Activated CD4-positive, CD25-positive, alpha-beta regulatory T cell treated with anti-CD3 and anti-CD28 coated beads, Interleukin-2, amount 50 U/mL, for 72 hours (primary cell): ENCODE measurements around the gene RNF19B.
"Not testable (repeated sequence)": the region's sequence is repeated elsewhere in the genome, so short reads cannot be mapped to it uniquely, and the experiment has no call there.

Experiments
- DNase-seq: peaks from one replicate; pipeline ENCODE4 v3.0.0; 2021

The RNF19B gene

GRCh38 chr1:32964461-32965250 lies at the start of gene RNF19B:
Gene RNF19B, minus strand, starts transcription at chr1:32964809. Its CDS starts 124 bp downstream, at chr1:32964685.
- peak; percentile 96 for DNase-seq

GRCh38 chr1:33013791-33014190 lies 49.2 kb upstream of the RNF19B start:
- DNase-seq = no peak

GRCh38 chr1:33012165-33012564 lies 47.6 kb upstream of the RNF19B start:
- DNase-seq = no peak

- DNase-seq = no peak
These were observed 46.5 kb upstream of the RNF19B start for GRCh38 chr1:33010932-33011731.

- no peak for DNase-seq
These were observed 45.0 kb upstream of the RNF19B start for GRCh38 chr1:33009561-33009960.

GRCh38 chr1:33008051-33008914 lies 43.7 kb upstream of the RNF19B start:
- no peak for DNase-seq

GRCh38 chr1:33007190-33008050 lies 42.8 kb upstream of the RNF19B start:
- DNase-seq = no peak

GRCh38 chr1:33005838-33006421 lies 41.3 kb upstream of the RNF19B start:
- no peak for DNase-seq

GRCh38 chr1:33005117-33005837 lies 40.7 kb upstream of the RNF19B start:
- DNase-seq = no peak

- DNase-seq = no peak
These were observed 40.0 kb upstream of the RNF19B start for GRCh38 chr1:33004613-33005012.

- DNase-seq = no peak
These were observed 39.0 kb upstream of the RNF19B start for GRCh38 chr1:33003657-33004056.

- DNase-seq = no peak
These were observed 37.4 kb upstream of the RNF19B start for GRCh38 chr1:33002006-33002405.

GRCh38 chr1:33001282-33001681 lies 36.7 kb upstream of the RNF19B start:
- DNase-seq = no peak

GRCh38 chr1:33000427-33001026 lies 35.9 kb upstream of the RNF19B start:
- DNase-seq = no peak

- no peak for DNase-seq
These were observed 34.4 kb upstream of the RNF19B start for GRCh38 chr1:32998997-32999396.

- DNase-seq = no peak
These were observed 33.5 kb upstream of the RNF19B start for GRCh38 chr1:32998064-32998463.

GRCh38 chr1:32997381-32997891 lies 32.8 kb upstream of the RNF19B start:
- DNase-seq = no peak

GRCh38 chr1:32993324-32993636 lies 28.7 kb upstream of the RNF19B start:
- DNase-seq = not testable (repeated sequence)

GRCh38 chr1:32992489-32993323 lies 28.1 kb upstream of the RNF19B start:
- peak; percentile 53 for DNase-seq
